HL-60 (cell line): ENCODE measurements around the gene GIMAP1.
"Not testable (repeated sequence)": the region's sequence is repeated elsewhere in the genome, so short reads cannot be mapped to it uniquely, and the experiment has no call there.

Experiments used
- DNase-seq, 2 experiments: peaks; one replicate each; pipeline ENCODE4 v3.0.0-alpha.2; 2010 to 2020; ENCODE audit warnings: low read depth in 1 of 2, low spot score in 1 of 2
- H3K27ac ChIP-seq: fragments of 250-450 bp; sonication (Bioruptor Pico); replicated peaks from 2 replicates; pipeline ENCODE4 v1.5.1; 2020; ENCODE audit warnings: mild to moderate bottlenecking, moderate library complexity
- H3K27me3 ChIP-seq: fragments of 250-450 bp; sonication (Bioruptor Pico); 2 replicates; pipeline ENCODE4 v1.5.1; 2021; ENCODE audit warnings: mild to moderate bottlenecking, moderate library complexity; ENCODE audit not compliant: insufficient read depth, poor library complexity, severe bottlenecking
- H3K4me3 ChIP-seq: replicated peaks from 2 replicates; pipeline ENCODE4 v1.5.1; 2011; ENCODE audit warnings: mild to moderate bottlenecking, control low read depth, low read length; ENCODE audit not compliant: insufficient read depth
- CTCF ChIP-seq: IDR thresholded peaks from one replicate; pipeline ENCODE4 v1.5.1; 2011; ENCODE audit warnings: low read length, control low read depth, inconsistent platforms; ENCODE audit not compliant: insufficient read depth
- GABPA ChIP-seq: IDR thresholded peaks from 2 replicates; pipeline ENCODE4 v1.6.1; 2012; ENCODE audit warnings: low read depth
- POLR2AphosphoS5 ChIP-seq: IDR thresholded peaks from 2 replicates; pipeline ENCODE4 v1.6.1; 2012; ENCODE audit warnings: low read depth
- SPI1 ChIP-seq: IDR thresholded peaks from 2 replicates; pipeline ENCODE4 v1.6.1; 2012; ENCODE audit warnings: low read depth, mild to moderate bottlenecking, borderline replicate concordance
- long read RNA-seq: library from polyadenylated mRNA; unstranded; transcript quantifications from one replicate; pipeline ENCODE4 v2.0.0, GENCODE V29; 2020
- TF ChIP-seq, protein P1 (sequence below): IDR thresholded peaks from 2 replicates; pipeline ENCODE4 v1.6.1; 2012; ENCODE audit warnings: low read depth; ENCODE audit not compliant: insufficient replicate concordance

GIMAP1 gene
- long read RNA-seq, full-length matches to known transcripts: 2 of 2 reads
- long read RNA-seq, partial matches to known transcripts: 0 of 2 reads
- long read RNA-seq, other reads (novel, unspliced or antisense): 0 of 2 reads

DNA sequence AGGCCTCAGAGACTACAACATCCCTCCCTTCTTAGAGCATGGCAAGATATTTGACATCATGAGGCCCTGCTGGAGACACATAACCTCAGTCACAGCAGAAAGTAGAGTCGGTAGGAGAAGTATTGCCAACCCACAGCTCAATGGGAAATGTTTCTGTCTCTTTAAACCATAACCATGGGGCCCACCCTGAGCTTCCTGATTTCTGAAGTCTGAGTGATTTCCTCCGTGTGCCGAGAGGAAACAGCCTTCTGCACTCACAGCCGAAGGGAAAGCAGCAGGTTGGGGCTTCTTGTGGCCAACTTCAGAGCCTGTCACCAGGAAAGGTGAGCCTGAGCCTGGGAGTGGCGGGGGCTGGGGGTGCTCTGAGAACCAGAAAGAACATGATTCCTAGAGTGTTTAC lies at the start of gene GIMAP1:
TSS of gene GIMAP1 (plus strand) at position 246 of the 400 bp plus-strand sequence. CDS start 2,435 bp downstream, outside the sequence.
- Histone ChIP-seq H3K27ac (peak within 1 kb of the TSS; percentile 37; the same call in 1 of the 2 replicates), H3K27me3 (no peaks in the 10 kb centered on the region), H3K4me3 (peak within 1 kb of the TSS; percentile 30)
- peak in 1 of 2 experiments; percentile 83 for DNase-seq
- no peak; the same call in 1 of the 2 replicates for TF ChIP-seq SPI1
- TF ChIP-seq GABPA: no peak
- TF ChIP-seq, protein P1, sequence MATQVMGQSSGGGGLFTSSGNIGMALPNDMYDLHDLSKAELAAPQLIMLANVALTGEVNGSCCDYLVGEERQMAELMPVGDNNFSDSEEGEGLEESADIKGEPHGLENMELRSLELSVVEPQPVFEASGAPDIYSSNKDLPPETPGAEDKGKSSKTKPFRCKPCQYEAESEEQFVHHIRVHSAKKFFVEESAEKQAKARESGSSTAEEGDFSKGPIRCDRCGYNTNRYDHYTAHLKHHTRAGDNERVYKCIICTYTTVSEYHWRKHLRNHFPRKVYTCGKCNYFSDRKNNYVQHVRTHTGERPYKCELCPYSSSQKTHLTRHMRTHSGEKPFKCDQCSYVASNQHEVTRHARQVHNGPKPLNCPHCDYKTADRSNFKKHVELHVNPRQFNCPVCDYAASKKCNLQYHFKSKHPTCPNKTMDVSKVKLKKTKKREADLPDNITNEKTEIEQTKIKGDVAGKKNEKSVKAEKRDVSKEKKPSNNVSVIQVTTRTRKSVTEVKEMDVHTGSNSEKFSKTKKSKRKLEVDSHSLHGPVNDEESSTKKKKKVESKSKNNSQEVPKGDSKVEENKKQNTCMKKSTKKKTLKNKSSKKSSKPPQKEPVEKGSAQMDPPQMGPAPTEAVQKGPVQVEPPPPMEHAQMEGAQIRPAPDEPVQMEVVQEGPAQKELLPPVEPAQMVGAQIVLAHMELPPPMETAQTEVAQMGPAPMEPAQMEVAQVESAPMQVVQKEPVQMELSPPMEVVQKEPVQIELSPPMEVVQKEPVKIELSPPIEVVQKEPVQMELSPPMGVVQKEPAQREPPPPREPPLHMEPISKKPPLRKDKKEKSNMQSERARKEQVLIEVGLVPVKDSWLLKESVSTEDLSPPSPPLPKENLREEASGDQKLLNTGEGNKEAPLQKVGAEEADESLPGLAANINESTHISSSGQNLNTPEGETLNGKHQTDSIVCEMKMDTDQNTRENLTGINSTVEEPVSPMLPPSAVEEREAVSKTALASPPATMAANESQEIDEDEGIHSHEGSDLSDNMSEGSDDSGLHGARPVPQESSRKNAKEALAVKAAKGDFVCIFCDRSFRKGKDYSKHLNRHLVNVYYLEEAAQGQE: no peak
- TF ChIP-seq CTCF: no peak
- no peak for TF ChIP-seq POLR2AphosphoS5

- H3K27me3 ChIP-seq: no peaks in the 10 kb centered on the region
- H3K27ac ChIP-seq: no peak overlapping the region
- no peak overlapping the region for H3K4me3 ChIP-seq
- no peak for DNase-seq
- TF ChIP-seq SPI1 (no peak), GABPA (no peak), CTCF (no peak), POLR2AphosphoS5 (no peak)
- TF ChIP-seq, protein P1: no peak
Measured at GRCh38 chr7:150668472-150668911, 47.9 kb upstream of the GIMAP1 start.

- Histone ChIP-seq H3K27me3 (no peaks in the 10 kb centered on the region), H3K27ac (no peak overlapping the region), H3K4me3 (no peak overlapping the region)
- no peak for TF ChIP-seq POLR2AphosphoS5
- TF ChIP-seq CTCF: no peak
- TF ChIP-seq, protein P1: no peak
- no peak for TF ChIP-seq SPI1
- no peak for TF ChIP-seq GABPA
- no peak for DNase-seq
Measured at GRCh38 chr7:150668977-150669376, 47.4 kb upstream of the GIMAP1 start.

DNA sequence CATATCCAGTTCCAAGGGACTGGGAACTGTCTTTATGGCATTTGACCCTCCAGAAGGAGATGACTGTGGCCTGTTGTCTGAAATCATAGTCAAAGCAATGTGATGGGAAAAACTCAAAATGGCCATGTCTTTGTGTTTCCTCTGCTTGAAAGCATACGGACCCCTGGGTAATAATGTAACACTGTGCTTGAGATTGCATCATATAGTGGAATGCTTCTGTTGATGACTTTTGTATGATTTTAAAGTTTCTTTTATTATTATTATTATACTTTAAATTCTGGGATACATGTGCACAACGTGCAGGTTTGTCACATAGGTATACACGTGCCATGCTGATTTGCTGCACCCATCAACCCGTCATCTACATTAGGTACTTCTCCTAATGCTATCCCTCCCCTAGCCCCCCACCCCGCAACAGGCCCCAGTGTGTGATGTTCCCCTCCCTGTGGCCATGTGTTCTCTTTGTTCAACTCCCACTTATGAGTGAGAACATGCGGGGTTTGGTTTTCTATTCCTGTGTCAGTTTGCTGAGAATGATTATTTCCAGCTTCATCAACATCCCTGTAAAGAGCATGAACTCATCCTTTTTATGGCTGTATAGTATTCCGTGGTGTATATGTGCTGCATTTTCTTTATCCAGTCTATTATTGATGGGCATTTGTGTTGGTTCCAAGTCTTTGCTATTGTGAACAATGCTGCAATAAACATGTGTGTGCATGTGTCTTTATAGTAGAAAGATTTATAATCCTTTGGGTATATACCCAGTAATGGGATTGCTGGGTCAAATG lies 44.4 kb upstream of the GIMAP1 start:
- H3K27me3 ChIP-seq, H3K27ac ChIP-seq, H3K4me3 ChIP-seq, DNase-seq: not testable (repeated sequence)
